Astrocyte (in vitro differentiated cells and primary cell): ENCODE results near the gene LRRC10B. TPM values are rescaled to one million over a fixed set of nuclear protein-coding genes. Genes with fewer than 3 reads are reported as not detected.

Experiments used
- DNase-seq: peaks from one replicate; pipeline ENCODE4 v3.0.0-alpha.2; 2010; ENCODE audit warnings: low read depth
- FAIRE-seq: peaks from 2 replicates; lab custom pipeline; 2011; peaks lifted over from hg19 to GRCh38; lab: Jason Lieb, UNC
- H2AFZ ChIP-seq: 2 replicates; pipeline ENCODE4 v1.6.0; 2012; ENCODE audit warnings: low read depth, low read length, inconsistent platforms
- H3K27ac ChIP-seq: 2 replicates; pipeline ENCODE4 v1.5.1; 2011; ENCODE audit warnings: low read depth, low read length, inconsistent platforms
- H3K27me3 ChIP-seq: 2 replicates; pipeline ENCODE4 v1.6.0; 2011; ENCODE audit warnings: low read length, inconsistent platforms; ENCODE audit not compliant: insufficient read depth
- H3K36me3 ChIP-seq: 2 replicates; pipeline ENCODE4 v1.5.1; 2011; ENCODE audit warnings: low read length, inconsistent platforms; ENCODE audit not compliant: insufficient read depth
- H3K4me1 ChIP-seq: 2 replicates; pipeline ENCODE4 v1.5.1; 2011; ENCODE audit warnings: low read length, inconsistent platforms; ENCODE audit not compliant: insufficient read depth
- H3K4me2 ChIP-seq: 2 replicates; pipeline ENCODE4 v1.6.0; 2012; ENCODE audit warnings: low read length, inconsistent platforms
- H3K4me3 ChIP-seq: 2 replicates; pipeline ENCODE4 v1.5.1; 2011; ENCODE audit warnings: low read depth, mild to moderate bottlenecking, low read length, inconsistent platforms; ENCODE audit not compliant: insufficient read depth
- H3K79me2 ChIP-seq: 2 replicates; pipeline ENCODE4 v1.6.0; 2012; ENCODE audit warnings: mild to moderate bottlenecking, low read length, inconsistent platforms; ENCODE audit not compliant: insufficient read depth
- H3K9ac ChIP-seq: 2 replicates; pipeline ENCODE4 v1.6.0; 2012; ENCODE audit warnings: mild to moderate bottlenecking, low read length, inconsistent platforms
- H3K9me3 ChIP-seq: 2 replicates; pipeline ENCODE4 v1.5.1; 2012; ENCODE audit warnings: low read depth, mild to moderate bottlenecking, low read length, inconsistent platforms; ENCODE audit not compliant: insufficient read depth
- H4K20me1 ChIP-seq: 2 replicates; pipeline ENCODE4 v1.6.0; 2012; ENCODE audit warnings: low read length, inconsistent platforms; ENCODE audit not compliant: insufficient read depth
- H3K27ac Mint-ChIP-seq: one replicate; pipeline ENCODE4 v1.8.0; 2021; ENCODE audit warnings: mild to moderate bottlenecking, mixed read lengths; ENCODE audit not compliant: unreplicated experiment
- H3K27me3 Mint-ChIP-seq: one replicate; pipeline ENCODE4 v1.8.0; 2021; ENCODE audit warnings: low read depth, mixed read lengths; ENCODE audit not compliant: unreplicated experiment
- H3K36me3 Mint-ChIP-seq: one replicate; pipeline ENCODE4 v1.8.0; 2021; ENCODE audit warnings: low read depth, mixed read lengths; ENCODE audit not compliant: unreplicated experiment
- H3K4me1 Mint-ChIP-seq: one replicate; pipeline ENCODE4 v1.8.0; 2021; ENCODE audit warnings: low read depth, mixed read lengths; ENCODE audit not compliant: unreplicated experiment
- H3K4me3 Mint-ChIP-seq: one replicate; pipeline ENCODE4 v1.8.0; 2021; ENCODE audit warnings: mild to moderate bottlenecking, moderate library complexity, mixed read lengths; ENCODE audit not compliant: unreplicated experiment
- H3K9me3 Mint-ChIP-seq: one replicate; pipeline ENCODE4 v1.8.0; 2021; ENCODE audit warnings: mild to moderate bottlenecking, mixed read lengths; ENCODE audit not compliant: unreplicated experiment
- CTCF ChIP-seq: IDR thresholded peaks from 2 replicates; pipeline ENCODE4 v1.5.1; 2011; ENCODE audit warnings: low read depth, mild to moderate bottlenecking, inconsistent platforms, low read length, moderate library complexity; ENCODE audit not compliant: insufficient read depth
- EZH2 ChIP-seq: IDR thresholded peaks from 2 replicates; pipeline ENCODE4 v1.6.1; 2012; ENCODE audit warnings: mild to moderate bottlenecking, low read length, inconsistent platforms; ENCODE audit not compliant: insufficient read depth
- total RNA-seq: library from RNA; stranded (reverse); gene quantifications from 2 replicates; pipeline ENCODE4 v1.2.1, GENCODE V29; 2021

The LRRC10B gene
- total RNA-seq, 1 donor from 2014 or later: 0.09 TPM

- no peak overlapping the region for H3K4me3 ChIP-seq
- no peak for FAIRE-seq
- H3K9me3 ChIP-seq: no peaks in the 10 kb centered on the region
- peaks cover 22% of the 10 kb centered on the region for H3K27me3 ChIP-seq
- Mint-ChIP-seq H3K27ac (no peak overlapping the region), H3K4me3 (no peak overlapping the region), H3K27me3 (peaks cover 33% of the 10 kb centered on the region), H3K36me3 (peaks cover 1% of the 10 kb centered on the region), H3K4me1 (peaks cover 7% of the 10 kb centered on the region), H3K9me3 (peaks cover 3% of the 10 kb centered on the region)
- no peaks in the 10 kb centered on the region for H3K36me3 ChIP-seq
- no peak overlapping the region for H3K27ac ChIP-seq
- no peak overlapping the region for H3K9ac ChIP-seq
- DNase-seq: no peak
- no peak overlapping the region for H3K4me2 ChIP-seq
- no peaks in the 10 kb centered on the region for H3K79me2 ChIP-seq
- no peak for TF ChIP-seq EZH2
- TF ChIP-seq CTCF: no peak
- no peaks in the 10 kb centered on the region for H4K20me1 ChIP-seq
- H3K4me1 ChIP-seq: no peaks in the 10 kb centered on the region
- no peak overlapping the region for H2AFZ ChIP-seq
These were observed 31.3 kb downstream of the LRRC10B start for GRCh38 chr11:61539831-61540357.

- Histone ChIP-seq H3K79me2 (no peaks in the 10 kb centered on the region), H3K9ac (no peak overlapping the region), H3K36me3 (no peaks in the 10 kb centered on the region), H3K4me1 (no peaks in the 10 kb centered on the region), H3K4me2 (no peak overlapping the region), H2AFZ (no peak overlapping the region), H3K27ac (no peak overlapping the region), H3K4me3 (no peak overlapping the region), H3K27me3 (peaks cover 22% of the 10 kb centered on the region), H4K20me1 (no peaks in the 10 kb centered on the region), H3K9me3 (no peaks in the 10 kb centered on the region)
- FAIRE-seq (no peak), DNase-seq (no peak)
- TF ChIP-seq EZH2 (no peak), CTCF (no peak)
- Mint-ChIP-seq H3K4me1 (peaks cover 7% of the 10 kb centered on the region), H3K9me3 (peaks cover 2% of the 10 kb centered on the region), H3K4me3 (no peak overlapping the region), H3K36me3 (peaks cover 7% of the 10 kb centered on the region), H3K27me3 (peaks cover 30% of the 10 kb centered on the region), H3K27ac (no peak overlapping the region)
These were observed 32.0 kb downstream of the LRRC10B start for GRCh38 chr11:61540528-61540927.

- H3K36me3 Mint-ChIP-seq: peaks cover 9% of the 10 kb centered on the region
- H3K4me3 ChIP-seq: no peak overlapping the region
- no peaks in the 10 kb centered on the region for H3K9me3 ChIP-seq
- H3K27ac Mint-ChIP-seq: no peak overlapping the region
- H3K27me3 ChIP-seq: peaks cover 22% of the 10 kb centered on the region
- no peak overlapping the region for H3K4me3 Mint-ChIP-seq
- no peak overlapping the region for H3K27ac ChIP-seq
- H4K20me1 ChIP-seq: no peaks in the 10 kb centered on the region
- no peak overlapping the region for H2AFZ ChIP-seq
- no peaks in the 10 kb centered on the region for H3K36me3 ChIP-seq
- peak; percentile 36 for DNase-seq
- FAIRE-seq: no peak
- no peak overlapping the region for H3K4me2 ChIP-seq
- no peak overlapping the region for H3K9ac ChIP-seq
- H3K9me3 Mint-ChIP-seq: peaks cover 2% of the 10 kb centered on the region
- peaks cover 26% of the 10 kb centered on the region for H3K27me3 Mint-ChIP-seq
- H3K79me2 ChIP-seq: no peaks in the 10 kb centered on the region
- TF ChIP-seq EZH2: no peak
- TF ChIP-seq CTCF: no peak
- H3K4me1 ChIP-seq: no peaks in the 10 kb centered on the region
- peaks cover 7% of the 10 kb centered on the region for H3K4me1 Mint-ChIP-seq
These were observed 33.0 kb downstream of the LRRC10B start for GRCh38 chr11:61541598-61541997.
